HepG2 (cell line): Measurements from ENCODE around the gene F12. TPM values are rescaled to one million over a fixed set of nuclear protein-coding genes. Genes with fewer than 3 reads are reported as not detected.

Source experiments
- AGO1 ChIP-seq: fragments of 200-400 bp; formaldehyde crosslinking; IDR thresholded peaks from 2 replicates; pipeline ENCODE4 v1.6.1; 2017; ENCODE audit warnings: mild to moderate bottlenecking, low read depth, low read length, moderate library complexity; ENCODE audit not compliant: poor library complexity, severe bottlenecking
- E2F5 ChIP-seq: sonication (generic); formaldehyde crosslinking; conservative IDR thresholded peaks from 2 replicates; pipeline ENCODE4 v1.4.0; 2020; ENCODE audit warnings: missing genetic modification reagents
- FOXC1 ChIP-seq: sonication (generic); formaldehyde crosslinking; IDR thresholded peaks from 2 replicates; pipeline ENCODE4 v1.8.0; 2022; ENCODE audit warnings: mild to moderate bottlenecking, missing genetic modification reagents, borderline replicate concordance
- FOXK1 ChIP-seq: sonication (generic); formaldehyde crosslinking; IDR thresholded peaks from 2 replicates; pipeline ENCODE4 v1.4.0; 2020; ENCODE audit warnings: low read depth, missing genetic modification reagents, borderline replicate concordance
- KLF13 ChIP-seq: sonication (generic); formaldehyde crosslinking; IDR thresholded peaks from 2 replicates; pipeline ENCODE4 v1.4.0; 2020; ENCODE audit warnings: mild to moderate bottlenecking, missing genetic modification reagents
- NR1H2 ChIP-seq: sonication (generic); formaldehyde crosslinking; IDR thresholded peaks from 2 replicates; pipeline ENCODE4 v1.8.1; 2022; ENCODE audit warnings: low read depth, missing genetic modification reagents, borderline replicate concordance
- REL ChIP-seq: sonication (generic); formaldehyde crosslinking; conservative IDR thresholded peaks from 2 replicates; pipeline ENCODE4 v1.8.0; 2022; ENCODE audit warnings: mild to moderate bottlenecking, missing genetic modification reagents, moderate library complexity
- ZBTB1 ChIP-seq: sonication (generic); formaldehyde crosslinking; IDR thresholded peaks from 2 replicates; pipeline ENCODE4 v1.4.0; 2020; ENCODE audit warnings: missing genetic modification reagents, borderline replicate concordance
- ZBTB7B ChIP-seq: sonication (generic); formaldehyde crosslinking; IDR thresholded peaks from 2 replicates; pipeline ENCODE4 v1.4.0; 2020; ENCODE audit warnings: missing genetic modification reagents
- ZNF136 ChIP-seq: sonication (generic); formaldehyde crosslinking; IDR thresholded peaks from 2 replicates; pipeline ENCODE4 v1.8.1; 2022; ENCODE audit warnings: low read depth, mild to moderate bottlenecking, moderate library complexity, missing genetic modification reagents
- ZNF354B ChIP-seq: sonication (generic); formaldehyde crosslinking; IDR thresholded peaks from 2 replicates; pipeline ENCODE4 v1.8.0; 2022; ENCODE audit warnings: mild to moderate bottlenecking, missing genetic modification reagents
- ZNF382 ChIP-seq: sonication (generic); formaldehyde crosslinking; IDR thresholded peaks from 2 replicates; pipeline ENCODE4 v1.5.0; 2020; ENCODE audit warnings: missing genetic modification reagents, mild to moderate bottlenecking, borderline replicate concordance
- ZNF431 ChIP-seq: sonication (generic); formaldehyde crosslinking; IDR thresholded peaks from 2 replicates; pipeline ENCODE4 v1.9.0; 2022; ENCODE audit warnings: missing genetic modification reagents, low read depth, mild to moderate bottlenecking, borderline replicate concordance
- ZNF510 ChIP-seq: sonication (generic); formaldehyde crosslinking; IDR thresholded peaks from 2 replicates; pipeline ENCODE4 v1.4.0; 2020; ENCODE audit warnings: low read depth, mild to moderate bottlenecking, missing genetic modification reagents
- ZNF512B ChIP-seq: sonication (generic); formaldehyde crosslinking; IDR thresholded peaks from 2 replicates; pipeline ENCODE4 v1.5.1; 2020; ENCODE audit warnings: missing genetic modification reagents, mild to moderate bottlenecking, borderline replicate concordance
- ZNF557 ChIP-seq: sonication (generic); formaldehyde crosslinking; IDR thresholded peaks from 2 replicates; pipeline ENCODE4 v1.4.0; 2020; ENCODE audit warnings: missing genetic modification reagents
- ZNF780A ChIP-seq: sonication (generic); formaldehyde crosslinking; IDR thresholded peaks from 2 replicates; pipeline ENCODE4 v1.8.0; 2022; ENCODE audit warnings: mild to moderate bottlenecking, missing genetic modification reagents, moderate library complexity
- ZSCAN12 ChIP-seq: sonication (generic); formaldehyde crosslinking; IDR thresholded peaks from 2 replicates; pipeline ENCODE4 v1.9.0; 2021; ENCODE audit warnings: mild to moderate bottlenecking, missing genetic modification reagents
- polyA plus RNA-seq, 8 experiments: library from polyadenylated mRNA; depleted of rRNA in 3 of 8; stranded (reverse) in 7 of 8; unstranded in 1 of 8; fragments of >200 nt; fragmentation: Illumina TruSeq in 4 of 8; extraction: Trizol in 4 of 8; gene quantifications; 2 replicates each; pipeline versions ENCODE4 v1.2.1 to v1.2.3, GENCODE V29; 2011 to 2016; ENCODE audit warnings: low read depth in 4 of 8, missing spikeins in 1 of 8, mixed read lengths in 1 of 8; ENCODE audit not compliant: insufficient read depth in 1 of 8
- total RNA-seq, 5 experiments: library from RNA; depleted of rRNA; stranded (reverse); fragments of >200 nt; fragmentation: Illumina TruSeq; extraction: Trizol; gene quantifications; 2 replicates each; pipeline ENCODE4 v1.2.3, GENCODE V29; 2016; ENCODE audit warnings: low read depth in 1 of 5
- TF ChIP-seq, protein P1 (sequence below): IDR thresholded peaks from 2 replicates; pipeline ENCODE4 v1.6.1; 2012; ENCODE audit warnings: low read depth, low read length, improper control_type of control experiment
- TF ChIP-seq, protein P2 (sequence below): sonication (generic); formaldehyde crosslinking; IDR thresholded peaks from 2 replicates; pipeline ENCODE4 v1.4.0; 2020; ENCODE audit warnings: missing genetic modification reagents, borderline replicate concordance

F12 gene
- total and polyA plus RNA-seq, 2 of the 13 experiments (the other 11 are each of a cell fraction or from before 2014, with no cell fraction given): 2.5 to 3.0 TPM

GRCh38 chr5:177378884-177379883 lies 30.2 kb downstream of the F12 start (continued):
- TF ChIP-seq, protein P1, sequence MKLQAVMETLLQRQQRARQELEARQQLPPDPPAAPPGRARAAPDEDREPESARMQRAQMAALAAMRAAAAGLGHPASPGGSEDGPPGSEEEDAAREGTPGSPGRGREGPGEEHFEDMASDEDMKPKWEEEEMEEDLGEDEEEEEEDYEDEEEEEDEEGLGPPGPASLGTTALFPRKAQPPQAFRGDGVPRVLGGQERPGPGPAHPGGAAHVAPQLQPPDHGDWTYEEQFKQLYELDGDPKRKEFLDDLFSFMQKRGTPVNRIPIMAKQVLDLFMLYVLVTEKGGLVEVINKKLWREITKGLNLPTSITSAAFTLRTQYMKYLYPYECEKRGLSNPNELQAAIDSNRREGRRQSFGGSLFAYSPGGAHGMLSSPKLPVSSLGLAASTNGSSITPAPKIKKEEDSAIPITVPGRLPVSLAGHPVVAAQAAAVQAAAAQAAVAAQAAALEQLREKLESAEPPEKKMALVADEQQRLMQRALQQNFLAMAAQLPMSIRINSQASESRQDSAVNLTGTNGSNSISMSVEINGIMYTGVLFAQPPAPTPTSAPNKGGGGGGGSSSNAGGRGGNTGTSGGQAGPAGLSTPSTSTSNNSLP: peak; percentile 95
- TF ChIP-seq NR1H2 (CRISPR knock-in tag) (no peak), E2F5 (CRISPR knock-in tag) (no peak), REL (CRISPR knock-in tag) (no peak), ZNF512B (CRISPR knock-in tag) (no peak), ZNF136 (no peak), ZNF354B (CRISPR knock-in tag) (no peak), ZNF382 (no peak), ZNF431 (CRISPR knock-in tag) (peak; percentile 89; the same call in 1 of the 2 replicates), ZBTB7B (CRISPR knock-in tag) (no peak), ZNF510 (CRISPR knock-in tag) (no peak), ZSCAN12 (CRISPR knock-in tag) (peak; percentile 85; the same call in 1 of the 2 replicates), FOXC1 (CRISPR knock-in tag) (peak; percentile 68; the same call in 1 of the 2 replicates), FOXK1 (peak; percentile 34; the same call in 1 of the 2 replicates), ZNF557 (CRISPR knock-in tag) (0 out of 2 replicates have a peak, but pooled peaks have one; percentile 46), ZNF780A (CRISPR knock-in tag) (no peak), ZBTB1 (no peak), AGO1 (no peak), KLF13 (CRISPR knock-in tag) (no peak)
- TF ChIP-seq, protein P2, sequence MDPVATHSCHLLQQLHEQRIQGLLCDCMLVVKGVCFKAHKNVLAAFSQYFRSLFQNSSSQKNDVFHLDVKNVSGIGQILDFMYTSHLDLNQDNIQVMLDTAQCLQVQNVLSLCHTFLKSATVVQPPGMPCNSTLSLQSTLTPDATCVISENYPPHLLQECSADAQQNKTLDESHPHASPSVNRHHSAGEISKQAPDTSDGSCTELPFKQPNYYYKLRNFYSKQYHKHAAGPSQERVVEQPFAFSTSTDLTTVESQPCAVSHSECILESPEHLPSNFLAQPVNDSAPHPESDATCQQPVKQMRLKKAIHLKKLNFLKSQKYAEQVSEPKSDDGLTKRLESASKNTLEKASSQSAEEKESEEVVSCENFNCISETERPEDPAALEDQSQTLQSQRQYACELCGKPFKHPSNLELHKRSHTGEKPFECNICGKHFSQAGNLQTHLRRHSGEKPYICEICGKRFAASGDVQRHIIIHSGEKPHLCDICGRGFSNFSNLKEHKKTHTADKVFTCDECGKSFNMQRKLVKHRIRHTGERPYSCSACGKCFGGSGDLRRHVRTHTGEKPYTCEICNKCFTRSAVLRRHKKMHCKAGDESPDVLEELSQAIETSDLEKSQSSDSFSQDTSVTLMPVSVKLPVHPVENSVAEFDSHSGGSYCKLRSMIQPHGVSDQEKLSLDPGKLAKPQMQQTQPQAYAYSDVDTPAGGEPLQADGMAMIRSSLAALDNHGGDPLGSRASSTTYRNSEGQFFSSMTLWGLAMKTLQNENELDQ: 0 out of 2 replicates have a peak, but pooled peaks have one; percentile 51
